Heart right ventricle (tissue), 16 donors: ENCODE data around the gene ATRN. TPM values are rescaled to one million over a fixed set of nuclear protein-coding genes. Genes with fewer than 3 reads are reported as not detected.
A peak's percentile ranks its signal among the peaks of the same experiment; 100 is the strongest.

Source experiments
- ATAC-seq, 8 donors: fragments of 200-7000 bp; cut with Tn5 transposase; one replicate each; pipeline ENCODE4 v1.9.1; 2020; ENCODE audit warnings: mild to moderate bottlenecking in 8 of 8, moderate library complexity in 8 of 8, moderate number of reproducible peaks in 1 of 8
- DNase-seq, 2 donors: peaks; one replicate each; pipeline ENCODE4 v3.0.0-alpha.2; 2020
- H3K27ac ChIP-seq, 10 donors: fragments of 200-600 bp; sonication (generic) in 2 of 10; one replicate each; pipeline versions ENCODE4 v1.5.0 to v1.8.0; 2020 to 2022; ENCODE audit warnings: mild to moderate bottlenecking in 3 of 10
- H3K27me3 ChIP-seq, 7 donors: fragments of 200-600 bp; one replicate each; pipeline ENCODE4 v1.8.0; 2021 to 2022; ENCODE audit warnings: mild to moderate bottlenecking in 2 of 7
- H3K36me3 ChIP-seq, 9 donors: fragments of 200-600 bp; sonication (generic) in 1 of 9; one replicate each; pipeline versions ENCODE4 v1.5.0 to v1.8.0; 2020 to 2022; ENCODE audit warnings: mild to moderate bottlenecking in 2 of 9
- H3K4me1 ChIP-seq, 9 donors: fragments of 200-600 bp; sonication (generic) in 1 of 9; one replicate each; pipeline versions ENCODE4 v1.5.0 to v1.8.0; 2020 to 2022; ENCODE audit warnings: mild to moderate bottlenecking in 4 of 9
- H3K4me3 ChIP-seq, 10 donors: fragments of 200-600 bp; sonication (generic) in 2 of 10; one replicate each; pipeline versions ENCODE4 v1.5.0 to v1.8.0; 2020 to 2022; ENCODE audit warnings: mild to moderate bottlenecking in 7 of 10, moderate library complexity in 2 of 10
- H3K9me3 ChIP-seq, 11 donors: fragments of 200-600 bp in 10 of 11; sonication (generic) in 2 of 11; one replicate each; pipeline versions ENCODE4 v1.5.0 to v1.8.0; 2013 to 2022; ENCODE audit warnings: mild to moderate bottlenecking in 2 of 11, control low read depth in 1 of 11, moderate library complexity in 1 of 11
- WGBS, 2 donors: extraction: QIAGEN DNeasy Blood & Tissue Kit; methylation state at CpG; one replicate each; pipeline ENCODE4 v1.1.7; 2013; ENCODE audit warnings: inconsistent platforms in 1 of 2; 5-methylcytosine and 5-hydroxymethylcytosine counted together
- intact Hi-C, 10 donors: fragments of 100-400 bp; cut with DNase I; formaldehyde crosslinking; loops; one replicate each; pipeline versions ENCODE4 v1.11.1 to v1.14.2; 2022
- polyA plus RNA-seq, 2 donors: library from polyadenylated mRNA; stranded (reverse); fragments of 200-250 nt; gene quantifications; one replicate each; pipeline ENCODE4 v1.2.3, GENCODE V29; 2013
- total RNA-seq, 10 donors: library from RNA; stranded (reverse); fragmentation: NEBNext Ultra II Directional in 3 of 10; extraction: Animal tissue kit (Norgen Biotek cat#: 25700) in 3 of 10; gene quantifications; one replicate each; pipeline versions ENCODE4 v1.2.1 to v1.2.4, GENCODE V29; 2021 to 2023
- TF ChIP-seq, protein P1 (sequence below), 9 donors: fragments of 200-600 bp; sonication (generic) in 2 of 9; IDR thresholded peaks; one replicate each; pipeline versions ENCODE4 v1.5.0 to v1.8.0; 2021 to 2022; ENCODE audit warnings: antibody characterized with exemption in 9 of 9, mild to moderate bottlenecking in 5 of 9, moderate library complexity in 1 of 9
- donor health status: Arrhythmogenic right ventricular cardiomyopathy.
- donor health status: ischemic (EF 13 %, LVEDD 7.1; RV severe dilation, severe dysfunction).
- donor health status: healthy with polysubstance abuse.
- donor health status: DM: no; HTN: yes; CAD: no.
- donor health status: DM: no; HTN: no; CAD: no.
- donor health status: ischemic (EF 25% LVEDD 6.9; RV normal size, moderate dysfunction).
- donor health status: ischemic (EF 25% LVEDD 5.7; RV mildly dilated, moderate dysfunction).
- donor health status: healthy.
- donor health status: DM: yes; HTN: yes; CAD: no.
- donor health status: Ischemic cardiomyopathy.
- donor health status: ischemic (EF 35%, LVEDD 5.7; RV mildly dilated, moderate dysfunction).
- donor health status: nonischemic (EF 11% LVEDD 7.7; RV severe dilation, severe dysfunction).
- donor health status: DM: yes; HTN: yes; CAD: no.
- donor health status: PGD.
- donor health status: ischemic (EF 29% LVEDD 5.4; RV normal size, mild dysfunction).
- donor health status: nonischemic (EF 23%, LVEDD 6.1; RV moderate dilation, normal function).

ATRN gene
- total and polyA plus RNA-seq, 12 donors, result 4.6 to 44.0 (median 37.8) TPM

- Histone ChIP-seq H3K4me3 (no peak overlapping the region), H3K27ac (peak overlapping the region in 1 of 10 donors; percentile 2), H3K36me3 (no peaks in the 10 kb centered on the region), H3K27me3 (no peaks in the 10 kb centered on the region), H3K9me3 (no peaks in the 10 kb centered on the region), H3K4me1 (peaks cover 0 to 16% (median 0%) of the 10 kb centered on the region in 9 donors)
- TF ChIP-seq, protein P1, sequence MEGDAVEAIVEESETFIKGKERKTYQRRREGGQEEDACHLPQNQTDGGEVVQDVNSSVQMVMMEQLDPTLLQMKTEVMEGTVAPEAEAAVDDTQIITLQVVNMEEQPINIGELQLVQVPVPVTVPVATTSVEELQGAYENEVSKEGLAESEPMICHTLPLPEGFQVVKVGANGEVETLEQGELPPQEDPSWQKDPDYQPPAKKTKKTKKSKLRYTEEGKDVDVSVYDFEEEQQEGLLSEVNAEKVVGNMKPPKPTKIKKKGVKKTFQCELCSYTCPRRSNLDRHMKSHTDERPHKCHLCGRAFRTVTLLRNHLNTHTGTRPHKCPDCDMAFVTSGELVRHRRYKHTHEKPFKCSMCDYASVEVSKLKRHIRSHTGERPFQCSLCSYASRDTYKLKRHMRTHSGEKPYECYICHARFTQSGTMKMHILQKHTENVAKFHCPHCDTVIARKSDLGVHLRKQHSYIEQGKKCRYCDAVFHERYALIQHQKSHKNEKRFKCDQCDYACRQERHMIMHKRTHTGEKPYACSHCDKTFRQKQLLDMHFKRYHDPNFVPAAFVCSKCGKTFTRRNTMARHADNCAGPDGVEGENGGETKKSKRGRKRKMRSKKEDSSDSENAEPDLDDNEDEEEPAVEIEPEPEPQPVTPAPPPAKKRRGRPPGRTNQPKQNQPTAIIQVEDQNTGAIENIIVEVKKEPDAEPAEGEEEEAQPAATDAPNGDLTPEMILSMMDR (IDR thresholded peaks at IDR 0.05), result no peak
- intact Hi-C loops, result loop anchor here in 1 of 10 donors (5.0 kb wide), 1 partner anchor 1142 kb away; no protein-coding TSS in a partner anchor
- ATAC-seq (peak in 2 of 8 donors; percentile 29 to 43), DNase-seq (no peak)
- 85 to 88% methylated on average over 6 of the region's 6 CpGs for WGBS, 2 donors
Measured at GRCh38 chr20:3434232-3434631, 36.6 kb upstream of the ATRN start.

DNA sequence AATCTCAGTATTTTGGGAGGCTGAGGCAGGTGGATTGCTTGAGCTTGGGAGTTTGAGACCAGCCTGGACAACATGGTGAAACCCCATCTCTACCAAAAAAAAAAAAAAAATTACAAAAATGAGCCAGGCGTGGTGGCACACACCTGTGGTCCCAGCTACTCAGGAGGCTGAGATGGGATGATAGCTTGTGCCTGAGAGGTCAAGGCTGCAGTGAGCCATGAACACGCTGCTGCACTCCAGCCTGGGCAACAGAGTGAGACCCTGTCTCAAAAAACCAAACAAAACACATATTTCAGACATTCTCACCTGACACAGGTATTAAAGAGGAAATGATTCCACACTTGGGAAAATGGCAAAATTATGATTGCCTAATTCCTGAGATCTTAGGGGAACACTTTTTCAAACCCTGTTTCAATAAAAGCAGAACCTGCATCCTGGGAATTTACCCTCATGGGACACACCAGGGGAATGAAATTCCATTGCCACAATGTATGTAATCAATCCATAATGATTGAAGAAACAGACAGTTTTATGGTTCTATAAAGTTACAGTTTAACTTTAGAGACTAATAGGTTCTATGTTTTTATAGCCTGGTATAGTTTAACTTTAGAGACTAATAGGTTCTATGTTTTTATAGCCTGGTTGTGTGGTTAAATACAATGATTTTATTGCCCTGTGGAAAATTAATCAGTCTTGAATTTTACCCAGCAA lies 33.8 kb upstream of the ATRN start:
- intact Hi-C loops, result no loop called here
- peaks cover 0 to 7% (median 0%) of the 10 kb centered on the region in 9 donors for H3K4me1 ChIP-seq

DNA sequence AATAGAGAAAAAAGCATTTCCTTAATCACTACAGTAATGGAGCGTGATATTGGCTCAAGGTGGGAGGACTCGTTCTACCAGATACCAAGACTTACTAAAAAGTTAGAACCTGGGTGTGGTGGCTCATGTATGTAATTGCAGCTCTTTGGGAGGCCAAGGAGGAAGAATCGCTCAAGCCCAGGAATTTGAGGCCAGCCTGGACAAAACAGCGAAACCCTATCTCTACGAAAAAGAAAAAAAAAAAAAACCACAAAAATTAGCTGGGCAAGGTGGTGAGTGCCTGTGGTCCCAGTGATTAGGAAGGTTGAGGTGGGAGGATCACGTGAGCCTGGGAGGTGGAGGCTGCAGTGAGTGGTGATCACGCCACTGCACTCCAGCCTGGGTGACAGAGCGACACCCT lies 24.0 kb upstream of the ATRN start:
- Histone ChIP-seq H3K27me3 (peaks cover 0 to 2% (median 0%) of the 10 kb centered on the region in 7 donors), H3K36me3 (no peaks in the 10 kb centered on the region), H3K4me1 (no peaks in the 10 kb centered on the region), H3K9me3 (no peaks in the 10 kb centered on the region), H3K27ac (no peak overlapping the region), H3K4me3 (no peak overlapping the region)
- intact Hi-C loops, result no loop called here
- ATAC-seq (no peak), DNase-seq (no peak)
- WGBS, 2 donors, result 91% methylated on average over 8 of the region's 8 CpGs
- TF ChIP-seq, protein P1 (IDR thresholded peaks at IDR 0.05), result no peak

More for the DNA sequence above, 33.8 kb upstream of the ATRN start:
- TF ChIP-seq, protein P1 (IDR thresholded peaks at IDR 0.05), result no peak
- Histone ChIP-seq H3K4me3 (no peak overlapping the region), H3K27me3 (no peaks in the 10 kb centered on the region), H3K27ac (no peak overlapping the region), H3K36me3 (no peaks in the 10 kb centered on the region), H3K9me3 (no peaks in the 10 kb centered on the region)
- ATAC-seq (no peak), DNase-seq (no peak)
- WGBS, 2 donors, result 88 to 94% methylated on average over 2 of the region's 2 CpGs

DNA sequence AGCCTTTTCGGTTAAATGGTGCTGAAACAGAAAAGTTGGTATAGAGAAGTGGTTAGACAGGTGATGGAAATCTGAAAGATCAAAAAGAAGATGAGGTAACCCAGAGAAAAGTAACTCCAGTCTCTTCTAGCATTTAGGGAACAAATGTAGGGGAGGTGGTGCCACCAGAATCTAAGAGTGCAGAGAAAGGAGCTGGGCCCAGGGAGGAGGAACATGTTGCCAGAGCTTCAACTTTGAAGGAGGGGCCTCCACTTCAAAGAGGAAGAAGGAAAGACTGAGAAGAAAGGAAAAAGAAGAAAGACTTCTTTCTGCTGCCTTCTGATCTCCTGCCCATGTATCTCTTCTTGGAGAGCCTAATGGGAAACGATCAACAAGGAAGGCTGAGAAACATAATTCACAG lies 23.5 kb upstream of the ATRN start:
- ATAC-seq (no peak), DNase-seq (no peak)
- no peaks in the 10 kb centered on the region for H3K9me3 ChIP-seq
- H3K27ac ChIP-seq, result no peak overlapping the region
- no peaks in the 10 kb centered on the region for H3K36me3 ChIP-seq
- intact Hi-C loops, result no loop called here
- WGBS, 2 donors, result 79 to 86% methylated on average over 2 of the region's 2 CpGs
- H3K27me3 ChIP-seq, result peaks cover 0 to 2% (median 0%) of the 10 kb centered on the region in 7 donors
- no peak overlapping the region for H3K4me3 ChIP-seq
- H3K4me1 ChIP-seq, result no peaks in the 10 kb centered on the region
- TF ChIP-seq, protein P1 (IDR thresholded peaks at IDR 0.05), result no peak
